ENCODE data around the gene CREM. TPM values are rescaled to one million over a fixed set of nuclear protein-coding genes. Genes with fewer than 3 reads are reported as not detected.

CREM gene
- total RNA-seq, 2 donors from 2014 or later = 10.9 to 24.8 TPM

DNA sequence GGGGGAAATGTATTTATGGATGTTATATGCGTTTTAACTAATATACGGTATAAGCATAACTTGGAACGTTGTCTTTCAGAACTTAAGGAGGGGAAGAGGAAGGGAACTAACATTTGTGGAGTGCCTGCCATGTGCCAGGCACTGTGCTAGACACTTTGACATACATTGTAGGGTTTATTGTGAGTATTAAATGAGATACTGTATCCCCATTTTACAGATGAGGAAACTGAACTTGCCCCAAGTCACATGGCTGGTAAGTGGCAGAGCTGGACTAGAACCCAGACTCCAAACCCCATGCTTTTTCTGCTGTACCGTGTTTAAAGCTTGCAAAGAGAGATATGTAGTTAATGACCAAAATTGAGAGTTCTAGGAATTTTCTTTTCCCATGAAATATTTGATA lies 74.6 kb downstream of the CREM start:
- Histone ChIP-seq H3K4me3 (no peak overlapping the region), H3K9me3 (no peaks in the 10 kb centered on the region)
- TF ChIP-seq, protein P1, sequence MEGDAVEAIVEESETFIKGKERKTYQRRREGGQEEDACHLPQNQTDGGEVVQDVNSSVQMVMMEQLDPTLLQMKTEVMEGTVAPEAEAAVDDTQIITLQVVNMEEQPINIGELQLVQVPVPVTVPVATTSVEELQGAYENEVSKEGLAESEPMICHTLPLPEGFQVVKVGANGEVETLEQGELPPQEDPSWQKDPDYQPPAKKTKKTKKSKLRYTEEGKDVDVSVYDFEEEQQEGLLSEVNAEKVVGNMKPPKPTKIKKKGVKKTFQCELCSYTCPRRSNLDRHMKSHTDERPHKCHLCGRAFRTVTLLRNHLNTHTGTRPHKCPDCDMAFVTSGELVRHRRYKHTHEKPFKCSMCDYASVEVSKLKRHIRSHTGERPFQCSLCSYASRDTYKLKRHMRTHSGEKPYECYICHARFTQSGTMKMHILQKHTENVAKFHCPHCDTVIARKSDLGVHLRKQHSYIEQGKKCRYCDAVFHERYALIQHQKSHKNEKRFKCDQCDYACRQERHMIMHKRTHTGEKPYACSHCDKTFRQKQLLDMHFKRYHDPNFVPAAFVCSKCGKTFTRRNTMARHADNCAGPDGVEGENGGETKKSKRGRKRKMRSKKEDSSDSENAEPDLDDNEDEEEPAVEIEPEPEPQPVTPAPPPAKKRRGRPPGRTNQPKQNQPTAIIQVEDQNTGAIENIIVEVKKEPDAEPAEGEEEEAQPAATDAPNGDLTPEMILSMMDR (IDR thresholded peaks at IDR 0.05) = no peak

DNA sequence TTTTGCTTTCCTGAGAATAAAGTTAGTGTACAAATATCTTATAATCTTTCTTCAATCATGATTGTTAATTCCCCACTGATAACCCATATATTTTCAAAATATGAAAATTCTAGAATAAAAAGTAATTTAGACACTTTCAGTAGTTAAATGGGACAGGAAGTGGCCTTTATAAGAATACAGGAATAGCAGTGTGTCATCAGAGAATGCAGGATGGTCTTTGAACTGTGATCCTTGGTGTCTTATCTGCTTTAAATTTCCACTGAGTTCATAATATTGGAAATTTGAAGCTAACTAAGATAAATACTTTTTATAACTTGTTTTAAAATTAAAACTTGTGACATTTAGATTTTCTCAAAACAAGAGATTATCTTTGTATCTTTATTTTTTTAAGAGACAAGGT lies 75.4 kb downstream of the CREM start:
- Histone ChIP-seq H3K27ac (no peak overlapping the region), H3K27me3 (no peaks in the 10 kb centered on the region), H3K9me3 (no peaks in the 10 kb centered on the region), H3K4me3 (no peak overlapping the region), H3K4me1 (no peaks in the 10 kb centered on the region), H3K36me3 (no peaks in the 10 kb centered on the region), H3K9ac (ENCODE audit: low read depth in 2 of 2, low read length in 2 of 2) (no peak overlapping the region)
- intact Hi-C loops (cut with DNase I) = no loop called here
- TF ChIP-seq, protein P1 (IDR thresholded peaks at IDR 0.05) = no peak
- no peak for DNase-seq

More for the DNA sequence above, 74.6 kb downstream of the CREM start:
- Histone ChIP-seq H3K9ac (ENCODE audit: low read depth in 2 of 2, low read length in 2 of 2) (no peak overlapping the region), H3K4me1 (no peaks in the 10 kb centered on the region), H3K27me3 (no peaks in the 10 kb centered on the region), H3K36me3 (no peaks in the 10 kb centered on the region), H3K27ac (no peak overlapping the region)
- intact Hi-C loops (cut with DNase I) = no loop called here
- DNase-seq = no peak

DNA sequence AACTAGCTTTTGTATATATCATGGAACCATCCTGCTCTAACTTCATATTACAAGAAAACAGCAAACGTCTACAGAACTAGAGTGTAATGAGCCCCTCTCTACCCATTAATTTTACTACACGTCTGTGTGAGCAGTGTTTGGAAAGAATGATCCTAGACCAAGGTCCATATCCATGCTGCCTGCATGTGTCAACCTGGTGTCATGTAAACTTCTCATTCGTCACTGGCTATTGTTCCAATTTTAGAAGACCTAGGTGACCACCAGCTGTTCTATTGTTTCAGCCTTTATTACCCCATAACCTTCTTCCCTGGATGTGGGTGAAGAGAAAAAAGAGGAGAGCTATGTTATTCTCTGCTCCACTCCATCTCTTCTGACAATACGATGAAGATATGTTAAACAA lies 77.1 kb downstream of the CREM start:
- intact Hi-C loops (cut with DNase I) = no loop called here
- Histone ChIP-seq H3K27ac (no peak overlapping the region), H3K4me3 (no peak overlapping the region), H3K27me3 (no peaks in the 10 kb centered on the region), H3K4me1 (no peaks in the 10 kb centered on the region), H3K9me3 (no peaks in the 10 kb centered on the region), H3K9ac (ENCODE audit: low read depth in 2 of 2, low read length in 2 of 2) (no peak overlapping the region), H3K36me3 (no peaks in the 10 kb centered on the region)
- no peak for DNase-seq
- TF ChIP-seq, protein P1 (IDR thresholded peaks at IDR 0.05) = no peak

DNA sequence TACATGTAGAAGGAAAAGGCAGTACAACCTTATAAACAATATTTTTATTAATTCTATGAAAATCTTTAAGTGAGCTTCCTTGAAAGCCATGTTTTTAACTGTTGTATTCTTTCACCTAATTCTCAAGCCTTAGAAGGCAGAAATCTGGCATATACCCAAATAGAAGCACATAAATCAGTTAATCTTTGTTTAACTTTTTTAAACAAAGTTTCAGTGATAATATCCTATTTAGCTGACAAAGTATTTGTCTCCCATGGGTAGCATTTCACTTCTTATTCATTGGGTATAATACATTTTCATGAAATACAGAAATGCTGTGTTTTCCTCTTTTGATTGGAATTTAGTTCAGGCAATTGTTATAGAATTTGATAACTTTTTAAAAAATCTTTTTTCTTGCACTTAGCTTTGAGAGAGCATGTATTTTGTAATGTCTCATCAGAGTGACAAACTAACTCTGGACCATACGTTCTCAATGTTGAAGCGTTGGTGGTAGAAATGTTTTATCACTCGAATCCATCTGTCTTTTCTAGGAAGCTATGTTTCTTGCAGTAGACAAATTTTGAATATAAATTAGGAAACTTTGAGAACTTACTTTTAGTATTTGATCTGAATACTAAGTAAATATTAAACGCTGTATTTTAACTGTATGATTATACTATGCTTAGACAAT lies 78.1 kb downstream of the CREM start:
- TF ChIP-seq, protein P1 (IDR thresholded peaks at IDR 0.05) = no peak
- no peak overlapping the region for H3K4me3 ChIP-seq
- no peak for DNase-seq
- intact Hi-C loops (cut with DNase I) = no loop called here
- H3K4me1 ChIP-seq = no peaks in the 10 kb centered on the region
- no peak overlapping the region for H3K9ac ChIP-seq (ENCODE audit: low read depth in 2 of 2, low read length in 2 of 2)
- no peaks in the 10 kb centered on the region for H3K9me3 ChIP-seq
- no peak overlapping the region for H3K27ac ChIP-seq
- H3K36me3 ChIP-seq = no peaks in the 10 kb centered on the region
- no peaks in the 10 kb centered on the region for H3K27me3 ChIP-seq

DNA sequence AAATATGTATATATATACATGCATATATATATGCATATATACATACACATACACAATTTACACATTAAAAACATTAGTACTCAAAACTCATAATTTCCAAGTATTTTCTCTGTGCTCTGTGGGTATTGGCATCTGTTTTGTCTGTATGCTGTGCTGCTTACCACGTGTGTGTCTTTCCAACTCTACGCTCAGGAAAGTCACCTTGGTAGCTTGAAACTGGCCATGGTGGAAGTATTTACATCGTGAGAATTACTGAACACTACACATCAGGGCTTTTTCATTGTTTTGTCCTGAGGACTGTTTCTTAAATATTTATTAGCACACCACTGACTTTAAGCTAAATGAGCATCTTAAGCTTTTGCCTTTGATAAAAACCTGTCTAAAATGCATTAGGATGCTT lies 79.6 kb downstream of the CREM start:
- no peak overlapping the region for H3K27ac ChIP-seq
- no peak for DNase-seq
- no peaks in the 10 kb centered on the region for H3K4me1 ChIP-seq
- TF ChIP-seq, protein P1 (IDR thresholded peaks at IDR 0.05) = no peak
- H3K36me3 ChIP-seq = no peaks in the 10 kb centered on the region
- H3K9ac ChIP-seq (ENCODE audit: low read depth in 2 of 2, low read length in 2 of 2) = no peak overlapping the region
- no peaks in the 10 kb centered on the region for H3K27me3 ChIP-seq
- H3K4me3 ChIP-seq = no peak overlapping the region
- H3K9me3 ChIP-seq = no peaks in the 10 kb centered on the region
- intact Hi-C loops (cut with DNase I) = no loop called here

Measured in colonic mucosa (tissue), 4 donors.